ENCODE data around the gene SUFU. TPM values are rescaled to one million over a fixed set of nuclear protein-coding genes. Genes with fewer than 3 reads are reported as not detected.

Gene SUFU
- total RNA-seq, 2 donors from 2014 or later = 3.1 to 6.6 TPM

GRCh38 chr10:102581401-102581800 is 77.6 kb downstream of the SUFU start:
- Histone ChIP-seq H3K27ac (no peak overlapping the region), H3K4me1 (no peaks in the 10 kb centered on the region), H3K27me3 (no peaks in the 10 kb centered on the region), H3K9me3 (no peaks in the 10 kb centered on the region), H3K36me3 (replicated peaks in 1 of 2; ENCODE audit: insufficient read depth in 1 of 2, low read depth in 2 of 2) (no peaks in the 10 kb centered on the region), H3K4me3 (no peak overlapping the region)
- no peak for ATAC-seq
- TF ChIP-seq POLR2A (IDR thresholded peaks at IDR 0.05) (no peak), CTCF (IDR thresholded peaks at IDR 0.05) (no peak)
- intact Hi-C loops (cut with DNase I) = loop anchor here (10.0 kb wide), 1 partner anchor 67 kb away; no protein-coding TSS in a partner anchor
- no peak for DNase-seq
- WGBS, 2 donors = 73 to 94% methylated on average over 8 of the region's 8 CpGs

GRCh38 chr10:102581981-102582580 is 78.3 kb downstream of the SUFU start:
- DNase-seq (no peak), ATAC-seq (no peak)
- WGBS, 2 donors = 46 to 65% methylated on average over 10 of the region's 10 CpGs
- Histone ChIP-seq H3K4me3 (no peak overlapping the region), H3K27me3 (no peaks in the 10 kb centered on the region), H3K4me1 (no peaks in the 10 kb centered on the region), H3K9me3 (no peaks in the 10 kb centered on the region), H3K36me3 (replicated peaks in 1 of 2; ENCODE audit: insufficient read depth in 1 of 2, low read depth in 2 of 2) (no peaks in the 10 kb centered on the region), H3K27ac (peak overlapping the region in 1 of 4 donors; percentile 23)
- intact Hi-C loops (cut with DNase I) = loop anchor here (10.0 kb wide), 1 partner anchor 67 kb away; no protein-coding TSS in a partner anchor
- TF ChIP-seq CTCF (IDR thresholded peaks at IDR 0.05) (no peak), POLR2A (IDR thresholded peaks at IDR 0.05) (no peak)

GRCh38 chr10:102583435-102584417 is 80.0 kb downstream of the SUFU start:
- Histone ChIP-seq H3K9me3 (no peaks in the 10 kb centered on the region), H3K27me3 (no peaks in the 10 kb centered on the region), H3K27ac (peak overlapping the region in 1 of 4 donors; percentile 6), H3K4me3 (no peak overlapping the region), H3K36me3 (replicated peaks in 1 of 2; ENCODE audit: insufficient read depth in 1 of 2, low read depth in 2 of 2) (no peaks in the 10 kb centered on the region), H3K4me1 (no peaks in the 10 kb centered on the region)
- WGBS, 2 donors = 24 to 28% methylated on average over 11 of the region's 11 CpGs
- intact Hi-C loops (cut with DNase I) = loop anchor here (10.0 kb wide), 1 partner anchor 69 kb away; no protein-coding TSS in a partner anchor
- TF ChIP-seq POLR2A (IDR thresholded peaks at IDR 0.05) (no peak), CTCF (IDR thresholded peaks at IDR 0.05) (peak; percentile 75 to 84 (median 82))
- ATAC-seq = peak; percentile 92
- peak; percentile 88 to 93 (median 90) for DNase-seq

GRCh38 chr10:102585026-102585425 is 81.3 kb downstream of the SUFU start:
- 42% methylated on average over 1 of the region's 1 CpG for WGBS, 2 donors
- no peaks in the 10 kb centered on the region for H3K4me1 ChIP-seq

More at GRCh38 chr10:102585026-102585425, 81.3 kb downstream of the SUFU start:
- no peaks in the 10 kb centered on the region for H3K36me3 ChIP-seq (replicated peaks in 1 of 2; ENCODE audit: insufficient read depth in 1 of 2, low read depth in 2 of 2)
- no peak for ATAC-seq
- H3K27ac ChIP-seq = no peak overlapping the region
- intact Hi-C loops (cut with DNase I) = loop anchor here (10.0 kb wide), 1 partner anchor 70 kb away; no protein-coding TSS in a partner anchor
- no peak for TF ChIP-seq CTCF (IDR thresholded peaks at IDR 0.05)
- TF ChIP-seq POLR2A (IDR thresholded peaks at IDR 0.05) = no peak
- no peak for DNase-seq
- no peaks in the 10 kb centered on the region for H3K9me3 ChIP-seq
- no peak overlapping the region for H3K4me3 ChIP-seq
- no peaks in the 10 kb centered on the region for H3K27me3 ChIP-seq
